Measurements from ENCODE around the gene PIP5K1C.
A peak's percentile ranks its signal among the peaks of the same experiment; 100 is the strongest.

Gene PIP5K1C

GRCh38 chr19:3694361-3695123, 5.7 kb downstream of the PIP5K1C start:
- H3K4me3 ChIP-seq (replicated peaks; ENCODE audit: low read depth, low read length) = no peak overlapping the region
- TF ChIP-seq, protein P1, sequence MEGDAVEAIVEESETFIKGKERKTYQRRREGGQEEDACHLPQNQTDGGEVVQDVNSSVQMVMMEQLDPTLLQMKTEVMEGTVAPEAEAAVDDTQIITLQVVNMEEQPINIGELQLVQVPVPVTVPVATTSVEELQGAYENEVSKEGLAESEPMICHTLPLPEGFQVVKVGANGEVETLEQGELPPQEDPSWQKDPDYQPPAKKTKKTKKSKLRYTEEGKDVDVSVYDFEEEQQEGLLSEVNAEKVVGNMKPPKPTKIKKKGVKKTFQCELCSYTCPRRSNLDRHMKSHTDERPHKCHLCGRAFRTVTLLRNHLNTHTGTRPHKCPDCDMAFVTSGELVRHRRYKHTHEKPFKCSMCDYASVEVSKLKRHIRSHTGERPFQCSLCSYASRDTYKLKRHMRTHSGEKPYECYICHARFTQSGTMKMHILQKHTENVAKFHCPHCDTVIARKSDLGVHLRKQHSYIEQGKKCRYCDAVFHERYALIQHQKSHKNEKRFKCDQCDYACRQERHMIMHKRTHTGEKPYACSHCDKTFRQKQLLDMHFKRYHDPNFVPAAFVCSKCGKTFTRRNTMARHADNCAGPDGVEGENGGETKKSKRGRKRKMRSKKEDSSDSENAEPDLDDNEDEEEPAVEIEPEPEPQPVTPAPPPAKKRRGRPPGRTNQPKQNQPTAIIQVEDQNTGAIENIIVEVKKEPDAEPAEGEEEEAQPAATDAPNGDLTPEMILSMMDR (IDR thresholded peaks at IDR 0.05; ENCODE audit: low read depth, low read length, missing control alignments) = no peak
- DNase-seq (ENCODE audit: extremely low read depth, low read depth) = no peak

- DNase-seq (ENCODE audit: extremely low read depth, low read depth) = no peak
- TF ChIP-seq, protein P1 (IDR thresholded peaks at IDR 0.05; ENCODE audit: low read depth, low read length, missing control alignments) = no peak
- no peak overlapping the region for H3K4me3 ChIP-seq (replicated peaks; ENCODE audit: low read depth, low read length)
Observed at GRCh38 chr19:3693025-3693925, 7.0 kb downstream of the PIP5K1C start.

DNA sequence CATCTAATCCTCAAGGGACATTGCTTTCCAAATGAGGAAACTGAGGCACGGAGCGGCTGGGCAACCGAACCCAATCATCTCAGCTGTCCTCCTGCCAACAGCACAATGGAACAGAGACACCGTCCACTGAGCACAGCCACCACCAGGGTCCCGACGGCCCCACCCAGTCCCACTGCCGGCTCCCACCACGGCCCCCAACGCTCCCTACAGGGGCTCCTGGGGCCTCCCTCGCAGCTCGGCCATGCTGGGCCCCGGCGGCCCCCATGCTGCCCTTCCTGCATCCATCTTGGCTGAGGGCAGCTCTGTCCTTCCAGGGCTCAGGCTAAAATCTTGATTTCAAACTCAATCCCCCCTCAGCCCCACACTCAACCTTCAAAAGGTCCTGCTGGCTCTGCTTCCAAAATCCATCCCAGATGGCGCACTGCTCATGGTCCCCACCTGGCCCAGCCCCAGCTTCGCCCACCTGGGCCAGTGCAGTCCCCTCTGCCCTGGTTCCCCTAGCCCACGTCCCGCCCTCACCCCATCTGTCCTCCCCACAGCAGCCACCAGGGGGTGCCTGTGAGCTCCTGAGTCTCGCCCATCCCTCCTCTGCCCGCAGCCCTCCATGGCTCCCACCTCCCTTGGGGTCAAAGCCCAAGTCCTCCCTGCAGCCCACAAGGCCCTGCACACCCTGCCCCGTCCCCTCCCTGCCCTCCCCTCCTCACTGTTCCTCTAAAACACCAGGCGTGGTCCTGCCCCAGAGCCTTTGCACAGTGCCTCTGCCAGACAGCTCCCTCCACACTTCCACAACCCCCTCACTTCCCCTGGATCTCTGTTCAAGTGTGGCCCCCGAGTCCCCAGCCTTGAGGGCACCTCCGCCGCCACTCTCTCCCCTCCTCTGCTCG, 7.9 kb downstream of the PIP5K1C start:
- no peak overlapping the region for H3K4me3 ChIP-seq (replicated peaks; ENCODE audit: low read depth, low read length)
- TF ChIP-seq, protein P1 (IDR thresholded peaks at IDR 0.05; ENCODE audit: low read depth, low read length, missing control alignments) = peak; percentile 54
- DNase-seq (ENCODE audit: extremely low read depth, low read depth) = no peak

DNA sequence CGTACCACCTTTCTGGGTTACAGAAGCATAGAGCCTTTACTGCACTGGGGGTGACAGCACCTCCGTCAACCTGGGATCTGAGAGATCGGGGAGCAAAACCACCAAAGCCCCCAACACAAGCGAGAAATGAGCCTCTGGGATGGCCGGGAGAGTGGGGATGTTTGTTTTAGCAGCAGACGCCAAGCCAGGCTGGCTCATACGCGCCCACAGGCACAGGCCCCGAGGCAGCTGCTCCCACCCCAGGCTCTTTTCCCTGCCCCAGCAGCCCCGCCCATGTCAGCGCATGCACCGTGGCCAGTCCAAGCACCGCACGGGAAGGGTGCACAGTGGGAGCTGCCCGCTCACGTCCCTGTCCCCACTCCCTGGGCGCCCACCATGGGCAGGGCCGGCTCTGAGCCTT, 8.5 kb downstream of the PIP5K1C start:
- DNase-seq (ENCODE audit: extremely low read depth, low read depth) = no peak
- TF ChIP-seq, protein P1 (IDR thresholded peaks at IDR 0.05; ENCODE audit: low read depth, low read length, missing control alignments) = no peak
- H3K4me3 ChIP-seq (replicated peaks; ENCODE audit: low read depth, low read length) = no peak overlapping the region

DNA sequence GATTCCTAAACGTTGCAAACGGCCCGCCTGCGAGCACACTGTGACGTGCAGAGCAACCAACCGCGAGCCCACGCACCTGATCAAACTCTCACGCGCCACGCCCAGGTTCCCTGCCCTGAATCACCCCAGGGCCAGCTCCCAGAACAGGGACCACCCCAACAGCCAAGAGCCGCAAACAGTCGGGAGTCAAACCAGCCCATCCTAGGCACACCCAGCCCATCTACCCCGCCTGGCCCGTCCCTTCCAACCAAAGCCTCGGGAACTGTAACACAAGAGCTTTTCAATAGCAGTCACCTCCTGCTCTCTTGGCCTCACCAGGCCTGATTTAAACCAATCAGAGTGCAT, 8.9 kb downstream of the PIP5K1C start:
- DNase-seq (ENCODE audit: extremely low read depth, low read depth) = no peak
- TF ChIP-seq, protein P1 (IDR thresholded peaks at IDR 0.05; ENCODE audit: low read depth, low read length, missing control alignments) = no peak
- no peak overlapping the region for H3K4me3 ChIP-seq (replicated peaks; ENCODE audit: low read depth, low read length)

DNA sequence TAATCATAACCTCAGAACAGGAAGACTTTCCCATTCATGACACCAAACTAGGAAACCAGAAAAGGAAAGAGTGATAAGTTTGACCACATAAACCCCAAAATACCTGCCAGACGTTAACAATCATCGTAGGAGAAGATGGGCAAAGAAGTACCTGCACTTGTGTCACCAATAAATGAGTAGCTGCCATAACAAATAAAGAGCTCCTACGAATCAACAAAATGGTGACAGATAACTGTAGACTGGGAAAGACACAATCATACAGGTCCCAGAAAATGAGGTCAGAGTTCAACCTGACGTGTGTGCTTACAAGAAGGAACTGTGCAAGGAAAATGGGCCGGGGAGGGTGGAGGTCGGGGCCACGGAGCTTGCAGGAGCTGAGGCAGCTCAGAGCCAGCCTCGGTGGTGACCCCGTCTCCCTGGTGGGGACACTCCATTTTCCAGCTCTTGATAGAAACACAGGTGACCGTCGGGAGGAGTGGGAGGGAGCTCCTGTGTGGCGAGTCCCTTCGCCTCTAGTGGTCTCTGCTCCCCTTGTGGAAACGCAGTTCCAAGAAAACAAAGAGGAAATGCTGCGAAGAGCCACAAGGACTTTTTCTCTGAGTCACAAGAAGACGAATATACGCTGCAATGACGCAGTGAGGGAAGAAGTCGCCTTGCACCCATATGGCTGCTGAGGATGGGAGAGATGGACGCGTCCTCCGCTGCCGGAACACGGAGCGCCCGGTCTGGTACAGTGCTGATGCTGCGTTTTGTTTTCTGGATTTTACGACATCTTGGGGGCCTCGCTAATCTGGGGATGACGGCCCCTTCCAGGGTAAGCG, 9.5 kb downstream of the PIP5K1C start:
- H3K4me3 ChIP-seq (replicated peaks; ENCODE audit: low read depth, low read length) = no peak overlapping the region
- TF ChIP-seq, protein P1 (IDR thresholded peaks at IDR 0.05; ENCODE audit: low read depth, low read length, missing control alignments) = no peak
- DNase-seq (ENCODE audit: extremely low read depth, low read depth) = no peak

Measured in HFF-Myc (cell line).